ENCODE results near the gene MGARP.
"Not testable (repeated sequence)": the region's sequence is repeated elsewhere in the genome, so short reads cannot be mapped to it uniquely, and the experiment has no call there.

The MGARP gene

GRCh38 chr4:139279760-139280620 is at the start of gene MGARP:
MGARP (minus strand) TSS chr4:139280225; CDS start chr4:139280158, 67 bp downstream.
- Histone ChIP-seq H3K4me3 (ENCODE audit: low read length in 2 of 2) (peak within 1 kb of the TSS; percentile 8 to 64), H3K27ac (ENCODE audit: low read depth in 2 of 2, low read length in 2 of 2) (no peak within 1 kb of the TSS), H3K9ac (ENCODE audit: low read depth in 1 of 2, low read length in 2 of 2) (no peak within 1 kb of the TSS), H3K36me3 (ENCODE audit: control insufficient read depth in 2 of 2, insufficient read depth in 2 of 2, low read length in 2 of 2) (no peaks in the 10 kb centered on the region), H3K9me3 (ENCODE audit: control insufficient read depth in 2 of 2, low read length in 2 of 2) (no peaks in the 10 kb centered on the region), H3K27me3 (ENCODE audit: control insufficient read depth in 2 of 2, insufficient read depth in 2 of 2, low read length in 2 of 2) (peaks cover 8 to 20% of the 10 kb centered on the region in 2 donors), H3K4me1 (ENCODE audit: control insufficient read depth in 2 of 2, insufficient read depth in 2 of 2, low read length in 2 of 2) (peaks cover 3 to 8% of the 10 kb centered on the region in 2 donors)

GRCh38 chr4:139329665-139330200 is 49.7 kb upstream of the MGARP start:
- no peak overlapping the region for H3K4me3 ChIP-seq (ENCODE audit: low read length in 2 of 2)
- no peak overlapping the region for H3K9ac ChIP-seq (ENCODE audit: low read depth in 1 of 2, low read length in 2 of 2)
- peaks cover 0 to 3% of the 10 kb centered on the region in 2 donors for H3K36me3 ChIP-seq (ENCODE audit: control insufficient read depth in 2 of 2, insufficient read depth in 2 of 2, low read length in 2 of 2)
- peaks cover 0 to under 1% of the 10 kb centered on the region in 2 donors for H3K4me1 ChIP-seq (ENCODE audit: control insufficient read depth in 2 of 2, insufficient read depth in 2 of 2, low read length in 2 of 2)
- H3K27me3 ChIP-seq (ENCODE audit: control insufficient read depth in 2 of 2, insufficient read depth in 2 of 2, low read length in 2 of 2), result no peaks in the 10 kb centered on the region
- no peak overlapping the region for H3K27ac ChIP-seq (ENCODE audit: low read depth in 2 of 2, low read length in 2 of 2)
- no peaks in the 10 kb centered on the region for H3K9me3 ChIP-seq (ENCODE audit: control insufficient read depth in 2 of 2, low read length in 2 of 2)

GRCh38 chr4:139324620-139325019 is 44.6 kb upstream of the MGARP start:
- H3K4me1 ChIP-seq (ENCODE audit: control insufficient read depth in 2 of 2, insufficient read depth in 2 of 2, low read length in 2 of 2), result peaks cover 2 to 10% of the 10 kb centered on the region in 2 donors
- H3K9me3 ChIP-seq (ENCODE audit: control insufficient read depth in 2 of 2, low read length in 2 of 2), result no peaks in the 10 kb centered on the region
- no peak overlapping the region for H3K4me3 ChIP-seq (ENCODE audit: low read length in 2 of 2)
- H3K27me3 ChIP-seq (ENCODE audit: control insufficient read depth in 2 of 2, insufficient read depth in 2 of 2, low read length in 2 of 2), result no peaks in the 10 kb centered on the region
- no peak overlapping the region for H3K9ac ChIP-seq (ENCODE audit: low read depth in 1 of 2, low read length in 2 of 2)
- H3K36me3 ChIP-seq (ENCODE audit: control insufficient read depth in 2 of 2, insufficient read depth in 2 of 2, low read length in 2 of 2), result peaks cover 0 to under 1% of the 10 kb centered on the region in 2 donors
- no peak overlapping the region for H3K27ac ChIP-seq (ENCODE audit: low read depth in 2 of 2, low read length in 2 of 2)

GRCh38 chr4:139322541-139322940 is 42.5 kb upstream of the MGARP start:
- peaks cover 2 to 10% of the 10 kb centered on the region in 2 donors for H3K4me1 ChIP-seq (ENCODE audit: control insufficient read depth in 2 of 2, insufficient read depth in 2 of 2, low read length in 2 of 2)
- not testable (repeated sequence) for H3K36me3 ChIP-seq (ENCODE audit: control insufficient read depth in 2 of 2, insufficient read depth in 2 of 2, low read length in 2 of 2); H3K4me3 ChIP-seq (ENCODE audit: low read length in 2 of 2); H3K27me3 ChIP-seq (ENCODE audit: control insufficient read depth in 2 of 2, insufficient read depth in 2 of 2, low read length in 2 of 2); H3K9me3 ChIP-seq (ENCODE audit: control insufficient read depth in 2 of 2, low read length in 2 of 2); H3K27ac ChIP-seq (ENCODE audit: low read depth in 2 of 2, low read length in 2 of 2); H3K9ac ChIP-seq (ENCODE audit: low read depth in 1 of 2, low read length in 2 of 2)

GRCh38 chr4:139322070-139322469 is 42.0 kb upstream of the MGARP start:
- H3K27me3 ChIP-seq (ENCODE audit: control insufficient read depth in 2 of 2, insufficient read depth in 2 of 2, low read length in 2 of 2); H3K4me3 ChIP-seq (ENCODE audit: low read length in 2 of 2); H3K36me3 ChIP-seq (ENCODE audit: control insufficient read depth in 2 of 2, insufficient read depth in 2 of 2, low read length in 2 of 2); H3K9ac ChIP-seq (ENCODE audit: low read depth in 1 of 2, low read length in 2 of 2); H3K27ac ChIP-seq (ENCODE audit: low read depth in 2 of 2, low read length in 2 of 2); H3K9me3 ChIP-seq (ENCODE audit: control insufficient read depth in 2 of 2, low read length in 2 of 2): not testable (repeated sequence)
- H3K4me1 ChIP-seq (ENCODE audit: control insufficient read depth in 2 of 2, insufficient read depth in 2 of 2, low read length in 2 of 2), result peaks cover 2 to 10% of the 10 kb centered on the region in 2 donors

GRCh38 chr4:139319571-139319970 is 39.5 kb upstream of the MGARP start:
- Histone ChIP-seq H3K27me3 (ENCODE audit: control insufficient read depth in 2 of 2, insufficient read depth in 2 of 2, low read length in 2 of 2) (no peaks in the 10 kb centered on the region), H3K36me3 (ENCODE audit: control insufficient read depth in 2 of 2, insufficient read depth in 2 of 2, low read length in 2 of 2) (no peaks in the 10 kb centered on the region), H3K4me1 (ENCODE audit: control insufficient read depth in 2 of 2, insufficient read depth in 2 of 2, low read length in 2 of 2) (peaks cover 0 to 10% of the 10 kb centered on the region in 2 donors), H3K9ac (ENCODE audit: low read depth in 1 of 2, low read length in 2 of 2) (no peak overlapping the region), H3K4me3 (ENCODE audit: low read length in 2 of 2) (no peak overlapping the region), H3K9me3 (ENCODE audit: control insufficient read depth in 2 of 2, low read length in 2 of 2) (no peaks in the 10 kb centered on the region), H3K27ac (ENCODE audit: low read depth in 2 of 2, low read length in 2 of 2) (no peak overlapping the region)

GRCh38 chr4:139317635-139318034 is 37.6 kb upstream of the MGARP start:
- H3K27ac ChIP-seq (ENCODE audit: low read depth in 2 of 2, low read length in 2 of 2), result no peak overlapping the region
- H3K4me1 ChIP-seq (ENCODE audit: control insufficient read depth in 2 of 2, insufficient read depth in 2 of 2, low read length in 2 of 2), result peaks cover 6 to 8% of the 10 kb centered on the region in 2 donors
- no peaks in the 10 kb centered on the region for H3K27me3 ChIP-seq (ENCODE audit: control insufficient read depth in 2 of 2, insufficient read depth in 2 of 2, low read length in 2 of 2)
- H3K4me3 ChIP-seq (ENCODE audit: low read length in 2 of 2), result no peak overlapping the region
- H3K9me3 ChIP-seq (ENCODE audit: control insufficient read depth in 2 of 2, low read length in 2 of 2), result no peaks in the 10 kb centered on the region
- H3K36me3 ChIP-seq (ENCODE audit: control insufficient read depth in 2 of 2, insufficient read depth in 2 of 2, low read length in 2 of 2), result no peaks in the 10 kb centered on the region
- no peak overlapping the region for H3K9ac ChIP-seq (ENCODE audit: low read depth in 1 of 2, low read length in 2 of 2)

- Histone ChIP-seq H3K9ac (ENCODE audit: low read depth in 1 of 2, low read length in 2 of 2) (no peak overlapping the region), H3K27ac (ENCODE audit: low read depth in 2 of 2, low read length in 2 of 2) (no peak overlapping the region), H3K4me3 (ENCODE audit: low read length in 2 of 2) (no peak overlapping the region), H3K9me3 (ENCODE audit: control insufficient read depth in 2 of 2, low read length in 2 of 2) (no peaks in the 10 kb centered on the region), H3K36me3 (ENCODE audit: control insufficient read depth in 2 of 2, insufficient read depth in 2 of 2, low read length in 2 of 2) (no peaks in the 10 kb centered on the region), H3K27me3 (ENCODE audit: control insufficient read depth in 2 of 2, insufficient read depth in 2 of 2, low read length in 2 of 2) (no peaks in the 10 kb centered on the region), H3K4me1 (ENCODE audit: control insufficient read depth in 2 of 2, insufficient read depth in 2 of 2, low read length in 2 of 2) (peaks cover 6 to 8% of the 10 kb centered on the region in 2 donors)
Measured at GRCh38 chr4:139316733-139317132, 36.7 kb upstream of the MGARP start.

GRCh38 chr4:139315221-139315675 is 35.2 kb upstream of the MGARP start:
- no peaks in the 10 kb centered on the region for H3K27me3 ChIP-seq (ENCODE audit: control insufficient read depth in 2 of 2, insufficient read depth in 2 of 2, low read length in 2 of 2)
- peaks cover 6 to 8% of the 10 kb centered on the region in 2 donors for H3K4me1 ChIP-seq (ENCODE audit: control insufficient read depth in 2 of 2, insufficient read depth in 2 of 2, low read length in 2 of 2)
- no peak overlapping the region for H3K9ac ChIP-seq (ENCODE audit: low read depth in 1 of 2, low read length in 2 of 2)
- H3K9me3 ChIP-seq (ENCODE audit: control insufficient read depth in 2 of 2, low read length in 2 of 2), result no peaks in the 10 kb centered on the region
- H3K4me3 ChIP-seq (ENCODE audit: low read length in 2 of 2), result peak overlapping the region in 1 of 2 donors; percentile 26
- H3K27ac ChIP-seq (ENCODE audit: low read depth in 2 of 2, low read length in 2 of 2), result peak overlapping the region in 1 of 2 donors; percentile 21
- no peaks in the 10 kb centered on the region for H3K36me3 ChIP-seq (ENCODE audit: control insufficient read depth in 2 of 2, insufficient read depth in 2 of 2, low read length in 2 of 2)

- Histone ChIP-seq H3K27ac (ENCODE audit: low read depth in 2 of 2, low read length in 2 of 2) (no peak overlapping the region), H3K36me3 (ENCODE audit: control insufficient read depth in 2 of 2, insufficient read depth in 2 of 2, low read length in 2 of 2) (no peaks in the 10 kb centered on the region), H3K27me3 (ENCODE audit: control insufficient read depth in 2 of 2, insufficient read depth in 2 of 2, low read length in 2 of 2) (no peaks in the 10 kb centered on the region), H3K4me1 (ENCODE audit: control insufficient read depth in 2 of 2, insufficient read depth in 2 of 2, low read length in 2 of 2) (peaks cover 6 to 8% of the 10 kb centered on the region in 2 donors), H3K4me3 (ENCODE audit: low read length in 2 of 2) (no peak overlapping the region), H3K9me3 (ENCODE audit: control insufficient read depth in 2 of 2, low read length in 2 of 2) (no peaks in the 10 kb centered on the region), H3K9ac (ENCODE audit: low read depth in 1 of 2, low read length in 2 of 2) (no peak overlapping the region)
Measured at GRCh38 chr4:139314047-139314800, 34.2 kb upstream of the MGARP start.

Measured in mucosa of rectum (tissue), 2 donors.